SU-DHL-6 (cell line): ENCODE measurements around the gene NAAA.

ENCODE experiments used
- EZH2phosphoT487 ChIP-seq: fragments of 200-600 bp; sonication (generic), shearing (Covaris generic); conservative IDR thresholded peaks from 2 replicates; pipeline ENCODE4 v1.6.1; 2018; ENCODE audit warnings: mild to moderate bottlenecking, antibody characterized with exemption, low read length, moderate library complexity, mixed read lengths
- TF ChIP-seq, protein P1 (sequence below): fragments of 200-600 bp; sonication (generic); IDR thresholded peaks from one replicate; pipeline ENCODE4 v1.5.1; 2017; ENCODE audit warnings: antibody characterized with exemption, mild to moderate bottlenecking, low read length, moderate library complexity; ENCODE audit not compliant: insufficient read depth, poor library complexity, severe bottlenecking

DNA sequence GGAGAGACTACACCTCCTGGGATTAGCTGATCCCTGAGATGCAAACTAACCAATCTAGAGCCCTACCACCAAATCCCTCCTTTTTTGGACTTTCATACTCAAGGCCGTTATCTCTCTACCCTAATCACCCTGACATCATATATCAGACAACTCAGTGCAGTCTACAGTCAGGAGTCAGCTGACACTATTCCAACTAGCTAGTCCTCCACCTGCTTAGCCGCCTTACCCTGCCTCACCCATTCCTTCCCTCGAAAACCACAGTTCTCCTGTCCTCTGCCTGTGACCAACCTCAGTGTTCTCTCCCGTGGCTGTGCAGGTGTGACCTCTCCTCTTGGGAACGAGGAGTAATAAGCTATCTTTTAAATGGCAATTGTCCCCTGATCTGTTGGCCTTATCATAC, 36.7 kb downstream of the NAAA start:
- TF ChIP-seq, protein P1, sequence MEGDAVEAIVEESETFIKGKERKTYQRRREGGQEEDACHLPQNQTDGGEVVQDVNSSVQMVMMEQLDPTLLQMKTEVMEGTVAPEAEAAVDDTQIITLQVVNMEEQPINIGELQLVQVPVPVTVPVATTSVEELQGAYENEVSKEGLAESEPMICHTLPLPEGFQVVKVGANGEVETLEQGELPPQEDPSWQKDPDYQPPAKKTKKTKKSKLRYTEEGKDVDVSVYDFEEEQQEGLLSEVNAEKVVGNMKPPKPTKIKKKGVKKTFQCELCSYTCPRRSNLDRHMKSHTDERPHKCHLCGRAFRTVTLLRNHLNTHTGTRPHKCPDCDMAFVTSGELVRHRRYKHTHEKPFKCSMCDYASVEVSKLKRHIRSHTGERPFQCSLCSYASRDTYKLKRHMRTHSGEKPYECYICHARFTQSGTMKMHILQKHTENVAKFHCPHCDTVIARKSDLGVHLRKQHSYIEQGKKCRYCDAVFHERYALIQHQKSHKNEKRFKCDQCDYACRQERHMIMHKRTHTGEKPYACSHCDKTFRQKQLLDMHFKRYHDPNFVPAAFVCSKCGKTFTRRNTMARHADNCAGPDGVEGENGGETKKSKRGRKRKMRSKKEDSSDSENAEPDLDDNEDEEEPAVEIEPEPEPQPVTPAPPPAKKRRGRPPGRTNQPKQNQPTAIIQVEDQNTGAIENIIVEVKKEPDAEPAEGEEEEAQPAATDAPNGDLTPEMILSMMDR = no peak
- no peak for TF ChIP-seq EZH2phosphoT487
